Body of pancreas (tissue), 4 donors: ENCODE data around the gene AP4E1.

ENCODE experiments used
- POLR2A ChIP-seq, 3 donors: fragments of 450-650 bp; IDR thresholded peaks; one replicate each; pipeline ENCODE4 v1.6.1; 2016; ENCODE audit warnings: antibody characterized with exemption in 3 of 3, mild to moderate bottlenecking in 2 of 3
- TF ChIP-seq, protein P1 (sequence below), 7 experiments: fragments of 450-650 bp in 4 of 7; fragments of 200-600 bp in 3 of 7; sonication (generic) in 3 of 7; IDR thresholded peaks; one replicate each; pipeline ENCODE4 v1.5.1; 2016 to 2019; ENCODE audit warnings: antibody characterized with exemption in 7 of 7

GRCh38 chr15:50911001-50911400, 2.5 kb downstream of the AP4E1 start:
- TF ChIP-seq, protein P1, sequence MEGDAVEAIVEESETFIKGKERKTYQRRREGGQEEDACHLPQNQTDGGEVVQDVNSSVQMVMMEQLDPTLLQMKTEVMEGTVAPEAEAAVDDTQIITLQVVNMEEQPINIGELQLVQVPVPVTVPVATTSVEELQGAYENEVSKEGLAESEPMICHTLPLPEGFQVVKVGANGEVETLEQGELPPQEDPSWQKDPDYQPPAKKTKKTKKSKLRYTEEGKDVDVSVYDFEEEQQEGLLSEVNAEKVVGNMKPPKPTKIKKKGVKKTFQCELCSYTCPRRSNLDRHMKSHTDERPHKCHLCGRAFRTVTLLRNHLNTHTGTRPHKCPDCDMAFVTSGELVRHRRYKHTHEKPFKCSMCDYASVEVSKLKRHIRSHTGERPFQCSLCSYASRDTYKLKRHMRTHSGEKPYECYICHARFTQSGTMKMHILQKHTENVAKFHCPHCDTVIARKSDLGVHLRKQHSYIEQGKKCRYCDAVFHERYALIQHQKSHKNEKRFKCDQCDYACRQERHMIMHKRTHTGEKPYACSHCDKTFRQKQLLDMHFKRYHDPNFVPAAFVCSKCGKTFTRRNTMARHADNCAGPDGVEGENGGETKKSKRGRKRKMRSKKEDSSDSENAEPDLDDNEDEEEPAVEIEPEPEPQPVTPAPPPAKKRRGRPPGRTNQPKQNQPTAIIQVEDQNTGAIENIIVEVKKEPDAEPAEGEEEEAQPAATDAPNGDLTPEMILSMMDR (IDR thresholded peaks at IDR 0.05): no peak
- TF ChIP-seq POLR2A (IDR thresholded peaks at IDR 0.05): no peak
